Measurements from ENCODE around the gene DPF3.

The DPF3 gene

GRCh38 chr14:72747652-72748051 is 146.2 kb downstream of the DPF3 start:
- no peak for TF ChIP-seq TEAD4 (IDR thresholded peaks at IDR 0.05)
- no peak for TF ChIP-seq CEBPB (IDR thresholded peaks at IDR 0.05)
- TF ChIP-seq TCF12 (IDR thresholded peaks at IDR 0.05; ENCODE audit: low read depth) = no peak
- TF ChIP-seq YY1 (IDR thresholded peaks at IDR 0.05; ENCODE audit: low read depth) = no peak

- TF ChIP-seq TCF12 (IDR thresholded peaks at IDR 0.05; ENCODE audit: low read depth) (no peak), ZBTB7A (IDR thresholded peaks at IDR 0.05; ENCODE audit: low read depth) (no peak), TAF1 (IDR thresholded peaks at IDR 0.05; ENCODE audit: low read depth) (no peak), CREB1 (IDR thresholded peaks at IDR 0.05; ENCODE audit: low read depth) (no peak), USF1 (IDR thresholded peaks at IDR 0.05) (no peak), CEBPB (IDR thresholded peaks at IDR 0.05) (no peak), NFIC (IDR thresholded peaks at IDR 0.05) (no peak), EP300 (IDR thresholded peaks at IDR 0.05; ENCODE audit: borderline replicate concordance) (no peak), YY1 (IDR thresholded peaks at IDR 0.05; ENCODE audit: low read depth) (no peak), TEAD4 (IDR thresholded peaks at IDR 0.05) (no peak), FOXM1 (IDR thresholded peaks at IDR 0.05; ENCODE audit: borderline replicate concordance, low read depth) (no peak), EGR1 (IDR thresholded peaks at IDR 0.05) (no peak), RAD21 (IDR thresholded peaks at IDR 0.05; ENCODE audit: low read depth) (no peak)
- TF ChIP-seq, protein P1, sequence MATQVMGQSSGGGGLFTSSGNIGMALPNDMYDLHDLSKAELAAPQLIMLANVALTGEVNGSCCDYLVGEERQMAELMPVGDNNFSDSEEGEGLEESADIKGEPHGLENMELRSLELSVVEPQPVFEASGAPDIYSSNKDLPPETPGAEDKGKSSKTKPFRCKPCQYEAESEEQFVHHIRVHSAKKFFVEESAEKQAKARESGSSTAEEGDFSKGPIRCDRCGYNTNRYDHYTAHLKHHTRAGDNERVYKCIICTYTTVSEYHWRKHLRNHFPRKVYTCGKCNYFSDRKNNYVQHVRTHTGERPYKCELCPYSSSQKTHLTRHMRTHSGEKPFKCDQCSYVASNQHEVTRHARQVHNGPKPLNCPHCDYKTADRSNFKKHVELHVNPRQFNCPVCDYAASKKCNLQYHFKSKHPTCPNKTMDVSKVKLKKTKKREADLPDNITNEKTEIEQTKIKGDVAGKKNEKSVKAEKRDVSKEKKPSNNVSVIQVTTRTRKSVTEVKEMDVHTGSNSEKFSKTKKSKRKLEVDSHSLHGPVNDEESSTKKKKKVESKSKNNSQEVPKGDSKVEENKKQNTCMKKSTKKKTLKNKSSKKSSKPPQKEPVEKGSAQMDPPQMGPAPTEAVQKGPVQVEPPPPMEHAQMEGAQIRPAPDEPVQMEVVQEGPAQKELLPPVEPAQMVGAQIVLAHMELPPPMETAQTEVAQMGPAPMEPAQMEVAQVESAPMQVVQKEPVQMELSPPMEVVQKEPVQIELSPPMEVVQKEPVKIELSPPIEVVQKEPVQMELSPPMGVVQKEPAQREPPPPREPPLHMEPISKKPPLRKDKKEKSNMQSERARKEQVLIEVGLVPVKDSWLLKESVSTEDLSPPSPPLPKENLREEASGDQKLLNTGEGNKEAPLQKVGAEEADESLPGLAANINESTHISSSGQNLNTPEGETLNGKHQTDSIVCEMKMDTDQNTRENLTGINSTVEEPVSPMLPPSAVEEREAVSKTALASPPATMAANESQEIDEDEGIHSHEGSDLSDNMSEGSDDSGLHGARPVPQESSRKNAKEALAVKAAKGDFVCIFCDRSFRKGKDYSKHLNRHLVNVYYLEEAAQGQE (IDR thresholded peaks at IDR 0.05; ENCODE audit: low read depth) = no peak
- TF ChIP-seq, protein P2, sequence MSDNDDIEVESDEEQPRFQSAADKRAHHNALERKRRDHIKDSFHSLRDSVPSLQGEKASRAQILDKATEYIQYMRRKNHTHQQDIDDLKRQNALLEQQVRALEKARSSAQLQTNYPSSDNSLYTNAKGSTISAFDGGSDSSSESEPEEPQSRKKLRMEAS (IDR thresholded peaks at IDR 0.05) = no peak
Measured at GRCh38 chr14:72745991-72746980, 147.6 kb downstream of the DPF3 start.

DNA sequence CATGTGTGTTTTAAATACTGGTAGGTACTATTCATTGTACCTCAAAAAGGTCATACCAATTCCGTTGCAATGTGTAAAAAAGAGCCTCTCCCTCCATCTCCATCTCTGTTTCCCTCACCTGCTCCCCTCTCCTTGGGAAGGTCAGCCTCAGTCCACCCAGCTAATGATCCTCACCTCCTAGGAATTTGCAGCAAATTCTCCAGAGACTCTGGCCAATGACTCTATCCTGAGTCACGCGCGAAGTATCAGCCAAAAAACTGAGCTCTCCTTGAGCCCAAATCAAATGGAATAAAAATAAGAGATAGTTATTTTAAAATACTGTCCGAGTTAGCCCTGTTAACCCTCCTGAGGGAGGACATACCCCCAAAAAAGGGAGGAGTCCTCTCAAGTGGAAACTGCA is 148.4 kb downstream of the DPF3 start:
- TF ChIP-seq RAD21 (IDR thresholded peaks at IDR 0.05; ENCODE audit: low read depth) (no peak), EGR1 (IDR thresholded peaks at IDR 0.05) (no peak), CEBPB (IDR thresholded peaks at IDR 0.05) (no peak), NFIC (IDR thresholded peaks at IDR 0.05) (no peak), FOXM1 (IDR thresholded peaks at IDR 0.05; ENCODE audit: borderline replicate concordance, low read depth) (no peak), ZBTB7A (IDR thresholded peaks at IDR 0.05; ENCODE audit: low read depth) (no peak), EP300 (IDR thresholded peaks at IDR 0.05; ENCODE audit: borderline replicate concordance) (no peak), TEAD4 (IDR thresholded peaks at IDR 0.05) (no peak), USF1 (IDR thresholded peaks at IDR 0.05) (no peak), TAF1 (IDR thresholded peaks at IDR 0.05; ENCODE audit: low read depth) (no peak), CREB1 (IDR thresholded peaks at IDR 0.05; ENCODE audit: low read depth) (no peak), TCF12 (IDR thresholded peaks at IDR 0.05; ENCODE audit: low read depth) (no peak), YY1 (IDR thresholded peaks at IDR 0.05; ENCODE audit: low read depth) (no peak)
- TF ChIP-seq, protein P2 (IDR thresholded peaks at IDR 0.05) = no peak
- TF ChIP-seq, protein P1 (IDR thresholded peaks at IDR 0.05; ENCODE audit: low read depth) = no peak

DNA sequence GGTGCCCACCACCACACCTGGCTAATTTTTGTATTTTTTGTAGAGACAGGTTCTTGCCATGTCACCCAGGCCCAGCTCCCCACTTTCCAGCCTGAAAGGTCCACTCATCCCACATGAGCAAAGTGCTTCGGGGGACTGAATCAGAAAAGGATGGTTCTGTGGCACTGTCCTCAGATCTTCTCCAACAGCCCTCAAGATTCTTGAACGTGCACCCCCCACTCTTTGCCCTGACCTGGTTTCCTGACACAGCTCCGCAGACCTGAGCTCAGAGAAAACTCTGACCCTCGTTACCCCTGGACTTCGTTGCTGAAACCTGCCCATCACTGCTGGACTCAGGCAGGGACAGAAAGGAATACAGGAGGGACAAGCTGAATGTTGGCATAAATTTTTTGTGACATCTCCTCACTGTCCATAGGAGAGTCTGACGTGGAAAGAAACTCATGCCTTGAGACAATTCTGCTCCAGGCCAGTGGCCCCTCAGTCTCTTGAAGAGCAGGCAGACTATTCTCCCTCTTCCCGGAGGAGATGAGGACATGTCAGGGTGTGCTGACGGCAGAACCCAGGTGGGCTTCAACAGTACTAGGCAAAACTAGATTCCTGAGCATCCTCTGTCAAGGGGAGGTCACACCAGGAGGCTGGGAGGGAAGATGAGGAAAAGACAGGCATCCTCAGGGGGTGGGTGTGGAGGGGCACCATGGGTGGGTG is 149.3 kb downstream of the DPF3 start:
- no peak for TF ChIP-seq TAF1 (IDR thresholded peaks at IDR 0.05; ENCODE audit: low read depth)
- no peak for TF ChIP-seq EGR1 (IDR thresholded peaks at IDR 0.05)
- TF ChIP-seq, protein P2 (IDR thresholded peaks at IDR 0.05) = no peak
- TF ChIP-seq NFIC (IDR thresholded peaks at IDR 0.05) = no peak
- TF ChIP-seq TEAD4 (IDR thresholded peaks at IDR 0.05) = no peak
- no peak for TF ChIP-seq RAD21 (IDR thresholded peaks at IDR 0.05; ENCODE audit: low read depth)
- no peak for TF ChIP-seq USF1 (IDR thresholded peaks at IDR 0.05)
- TF ChIP-seq, protein P1 (IDR thresholded peaks at IDR 0.05; ENCODE audit: low read depth) = no peak
- no peak for TF ChIP-seq CREB1 (IDR thresholded peaks at IDR 0.05; ENCODE audit: low read depth)
- TF ChIP-seq FOXM1 (IDR thresholded peaks at IDR 0.05; ENCODE audit: borderline replicate concordance, low read depth) = no peak
- TF ChIP-seq TCF12 (IDR thresholded peaks at IDR 0.05; ENCODE audit: low read depth) = no peak
- TF ChIP-seq ZBTB7A (IDR thresholded peaks at IDR 0.05; ENCODE audit: low read depth) = no peak
- no peak for TF ChIP-seq YY1 (IDR thresholded peaks at IDR 0.05; ENCODE audit: low read depth)
- TF ChIP-seq CEBPB (IDR thresholded peaks at IDR 0.05) = no peak
- TF ChIP-seq EP300 (IDR thresholded peaks at IDR 0.05; ENCODE audit: borderline replicate concordance) = no peak
